PFSK-1 (cell line): ENCODE data around the gene FBXO33.

ENCODE experiments used
- POLR2AphosphoS5 ChIP-seq: IDR thresholded peaks from 2 replicates; pipeline ENCODE4 v1.6.1; 2012; ENCODE audit warnings: low read depth, mild to moderate bottlenecking, control low read depth, low read length, moderate library complexity
- TAF1 ChIP-seq: IDR thresholded peaks from 2 replicates; pipeline ENCODE4 v1.6.1; 2012; ENCODE audit warnings: low read length, control low read depth, borderline replicate concordance; ENCODE audit not compliant: insufficient read depth
- TF ChIP-seq, protein P1 (sequence below), 2 experiments: IDR thresholded peaks; 2 replicates each; pipeline versions ENCODE4 v1.6.1 to v1.8.0; 2011 to 2012; ENCODE audit warnings: low read depth in 2 of 2, low read length in 2 of 2, control low read depth in 1 of 2, inconsistent platforms in 1 of 2, mild to moderate bottlenecking in 1 of 2, moderate library complexity in 1 of 2; ENCODE audit not compliant: insufficient read depth in 1 of 2

DNA sequence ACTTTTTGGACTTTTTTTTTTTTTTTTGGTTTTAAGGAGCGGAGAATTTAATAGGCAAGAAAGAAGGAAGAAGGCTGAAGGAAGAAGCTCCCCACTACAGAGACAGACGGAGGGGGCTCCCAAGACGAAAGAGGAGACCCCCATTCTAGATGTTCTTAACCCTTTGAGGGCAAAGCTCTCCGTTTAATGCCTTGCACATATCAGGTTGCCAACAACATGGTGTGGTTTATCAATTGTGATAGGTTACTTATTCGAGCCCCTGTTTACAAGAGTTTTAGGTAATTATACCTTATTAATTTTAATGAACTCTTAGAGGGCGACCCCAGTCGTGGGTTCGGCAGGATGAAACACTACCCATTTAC is 1.2 kb upstream of the FBXO33 start:
- no peak for TF ChIP-seq POLR2AphosphoS5
- no peak for TF ChIP-seq TAF1
- TF ChIP-seq, protein P1, sequence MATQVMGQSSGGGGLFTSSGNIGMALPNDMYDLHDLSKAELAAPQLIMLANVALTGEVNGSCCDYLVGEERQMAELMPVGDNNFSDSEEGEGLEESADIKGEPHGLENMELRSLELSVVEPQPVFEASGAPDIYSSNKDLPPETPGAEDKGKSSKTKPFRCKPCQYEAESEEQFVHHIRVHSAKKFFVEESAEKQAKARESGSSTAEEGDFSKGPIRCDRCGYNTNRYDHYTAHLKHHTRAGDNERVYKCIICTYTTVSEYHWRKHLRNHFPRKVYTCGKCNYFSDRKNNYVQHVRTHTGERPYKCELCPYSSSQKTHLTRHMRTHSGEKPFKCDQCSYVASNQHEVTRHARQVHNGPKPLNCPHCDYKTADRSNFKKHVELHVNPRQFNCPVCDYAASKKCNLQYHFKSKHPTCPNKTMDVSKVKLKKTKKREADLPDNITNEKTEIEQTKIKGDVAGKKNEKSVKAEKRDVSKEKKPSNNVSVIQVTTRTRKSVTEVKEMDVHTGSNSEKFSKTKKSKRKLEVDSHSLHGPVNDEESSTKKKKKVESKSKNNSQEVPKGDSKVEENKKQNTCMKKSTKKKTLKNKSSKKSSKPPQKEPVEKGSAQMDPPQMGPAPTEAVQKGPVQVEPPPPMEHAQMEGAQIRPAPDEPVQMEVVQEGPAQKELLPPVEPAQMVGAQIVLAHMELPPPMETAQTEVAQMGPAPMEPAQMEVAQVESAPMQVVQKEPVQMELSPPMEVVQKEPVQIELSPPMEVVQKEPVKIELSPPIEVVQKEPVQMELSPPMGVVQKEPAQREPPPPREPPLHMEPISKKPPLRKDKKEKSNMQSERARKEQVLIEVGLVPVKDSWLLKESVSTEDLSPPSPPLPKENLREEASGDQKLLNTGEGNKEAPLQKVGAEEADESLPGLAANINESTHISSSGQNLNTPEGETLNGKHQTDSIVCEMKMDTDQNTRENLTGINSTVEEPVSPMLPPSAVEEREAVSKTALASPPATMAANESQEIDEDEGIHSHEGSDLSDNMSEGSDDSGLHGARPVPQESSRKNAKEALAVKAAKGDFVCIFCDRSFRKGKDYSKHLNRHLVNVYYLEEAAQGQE (IDR thresholded peaks at IDR 0.05; ENCODE audit: insufficient read depth in 1 of 2, low read depth in 2 of 2, low read length in 2 of 2): no peak
